ENCODE measurements around the gene SCRN2.

The SCRN2 gene

GRCh38 chr17:47804461-47804860, 36.6 kb downstream of the SCRN2 start:
- peak; percentile 40 for DNase-seq (ENCODE audit: low spot score)

- DNase-seq (ENCODE audit: low spot score), result peak; percentile 32
Observed at GRCh38 chr17:47803751-47804150, 37.3 kb downstream of the SCRN2 start.

- DNase-seq (ENCODE audit: low spot score), result peak; percentile 38
Observed at GRCh38 chr17:47803201-47803600, 37.9 kb downstream of the SCRN2 start.

GRCh38 chr17:47802341-47803022, 38.6 kb downstream of the SCRN2 start:
- peak; percentile 70 for DNase-seq (ENCODE audit: low spot score)

GRCh38 chr17:47801906-47802305, 39.2 kb downstream of the SCRN2 start:
- DNase-seq (ENCODE audit: low spot score), result peak; percentile 32

GRCh38 chr17:47801176-47801765, 39.8 kb downstream of the SCRN2 start:
- DNase-seq (ENCODE audit: low spot score), result peak; percentile 43

- DNase-seq (ENCODE audit: low spot score), result peak; percentile 42
Observed at GRCh38 chr17:47800686-47801085, 40.4 kb downstream of the SCRN2 start.

GRCh38 chr17:47797797-47798196, 43.3 kb downstream of the SCRN2 start:
- DNase-seq (ENCODE audit: low spot score), result peak; percentile 38

GRCh38 chr17:47792979-47793378, 48.1 kb downstream of the SCRN2 start:
- no peak for DNase-seq (ENCODE audit: low spot score)

GRCh38 chr17:47792457-47792856, 48.6 kb downstream of the SCRN2 start:
- DNase-seq (ENCODE audit: low spot score), result no peak

GRCh38 chr17:47791025-47791424, 50.0 kb downstream of the SCRN2 start:
- DNase-seq (ENCODE audit: low spot score), result no peak

GRCh38 chr17:47789611-47790561, 51.2 kb downstream of the SCRN2 start:
- peak; percentile 85 for DNase-seq (ENCODE audit: low spot score)

All from ecto neural progenitor cell (in vitro differentiated cells).